Measurements from ENCODE around the gene TBC1D2. TPM values are rescaled to one million over a fixed set of nuclear protein-coding genes. Genes with fewer than 3 reads are reported as not detected.

Gene TBC1D2
- total and polyA plus RNA-seq, 2 of the 13 experiments (the other 11 are each of a cell fraction or from before 2014, with no cell fraction given), result 2.0 to 2.8 TPM

GRCh38 chr9:98202252-98202651 lies 53.2 kb downstream of the TBC1D2 start (continued):
- TF ChIP-seq STAT6 (CRISPR knock-in tag; IDR thresholded peaks at IDR 0.05; ENCODE audit: borderline replicate concordance) (no peak), PLRG1 (conservative IDR thresholded peaks at IDR 0.05) (no peak), U2AF2 (IDR thresholded peaks at IDR 0.05; ENCODE audit: low read depth, low read length) (no peak), ZNF879 (CRISPR knock-in tag; IDR thresholded peaks at IDR 0.05) (no peak), ZNF788 (CRISPR knock-in tag; IDR thresholded peaks at IDR 0.05; ENCODE audit: borderline replicate concordance) (no peak), ZBED4 (CRISPR knock-in tag; IDR thresholded peaks at IDR 0.05; ENCODE audit: borderline replicate concordance) (no peak), ZNF629 (CRISPR knock-in tag; conservative IDR thresholded peaks at IDR 0.05) (no peak), KDM3A (CRISPR knock-in tag; IDR thresholded peaks at IDR 0.05; ENCODE audit: low read depth) (no peak), ZNF430 (CRISPR knock-in tag; IDR thresholded peaks at IDR 0.05) (no peak), ISX (CRISPR knock-in tag; conservative IDR thresholded peaks at IDR 0.05) (no peak)

Data from HepG2 (cell line).